Measurements from ENCODE around the gene SLC43A3.

Gene SLC43A3

GRCh38 chr11:57359896-57360690 is 66.8 kb downstream of the SLC43A3 start:
- TF ChIP-seq CTCF (IDR thresholded peaks at IDR 0.05; ENCODE audit: low read depth, low read length), result no peak

GRCh38 chr11:57359396-57359795 is 67.5 kb downstream of the SLC43A3 start:
- no peak for TF ChIP-seq CTCF (IDR thresholded peaks at IDR 0.05; ENCODE audit: low read depth, low read length)
- H3K4me3 ChIP-seq (ENCODE audit: low read depth, low read length), result no peak overlapping the region

More at GRCh38 chr11:57359896-57360690, 66.8 kb downstream of the SLC43A3 start:
- H3K4me3 ChIP-seq (ENCODE audit: low read depth, low read length), result no peak overlapping the region

- no peak for TF ChIP-seq CTCF (IDR thresholded peaks at IDR 0.05; ENCODE audit: low read depth, low read length)
- no peak overlapping the region for H3K4me3 ChIP-seq (ENCODE audit: low read depth, low read length)
These were observed 67.9 kb downstream of the SLC43A3 start for GRCh38 chr11:57358991-57359390.

GRCh38 chr11:57358543-57358961 is 68.4 kb downstream of the SLC43A3 start:
- TF ChIP-seq CTCF (IDR thresholded peaks at IDR 0.05; ENCODE audit: low read depth, low read length), result no peak
- no peak overlapping the region for H3K4me3 ChIP-seq (ENCODE audit: low read depth, low read length)

- no peak overlapping the region for H3K4me3 ChIP-seq (ENCODE audit: low read depth, low read length)
- no peak for TF ChIP-seq CTCF (IDR thresholded peaks at IDR 0.05; ENCODE audit: low read depth, low read length)
These were observed 69.1 kb downstream of the SLC43A3 start for GRCh38 chr11:57357856-57358255.

- H3K4me3 ChIP-seq (ENCODE audit: low read depth, low read length), result no peak overlapping the region
- TF ChIP-seq CTCF (IDR thresholded peaks at IDR 0.05; ENCODE audit: low read depth, low read length), result no peak
These were observed 69.6 kb downstream of the SLC43A3 start for GRCh38 chr11:57357310-57357709.
